ENCODE data around the gene PRCP.

GRCh38 chr11:82883853-82884252 is 16.4 kb downstream of the PRCP start:
- TF ChIP-seq CTCF (IDR thresholded peaks at IDR 0.05): no peak
- no peak for TF ChIP-seq POLR2A (IDR thresholded peaks at IDR 0.05)

Data from breast epithelium (tissue), 3 donors.